Kidney epithelial cell (primary cell): Measurements from ENCODE around the gene APLNR. TPM values are rescaled to one million over a fixed set of nuclear protein-coding genes. Genes with fewer than 3 reads are reported as not detected.

Experiments
- DNase-seq: peaks from one replicate; pipeline ENCODE4 v3.0.0-alpha.2; 2010; ENCODE audit warnings: low read depth
- H3K27me3 ChIP-seq: 2 replicates; pipeline ENCODE4 v1.6.0; 2011; ENCODE audit warnings: low read length; ENCODE audit not compliant: control insufficient read depth, insufficient read depth
- H3K36me3 ChIP-seq: 2 replicates; pipeline ENCODE4 v1.5.1; 2011; ENCODE audit warnings: low read length; ENCODE audit not compliant: control insufficient read depth, insufficient read depth
- H3K4me3 ChIP-seq: 2 replicates; pipeline ENCODE4 v1.5.1; 2011; ENCODE audit warnings: low read depth, mild to moderate bottlenecking, control low read depth, low read length
- CTCF ChIP-seq: IDR thresholded peaks from 2 replicates; pipeline ENCODE4 v1.5.1; 2011; ENCODE audit warnings: mild to moderate bottlenecking, moderate library complexity, low read length, control low read depth, inconsistent platforms; ENCODE audit not compliant: insufficient read depth, poor library complexity, severe bottlenecking
- total RNA-seq: library from RNA; depleted of rRNA; stranded (reverse); fragments of >200 nt; gene quantifications from 2 replicates; pipeline ENCODE4 v1.2.3, GENCODE V29; 2015

The APLNR gene
- total RNA-seq, 1 donor from 2014 or later, result not detected

DNA sequence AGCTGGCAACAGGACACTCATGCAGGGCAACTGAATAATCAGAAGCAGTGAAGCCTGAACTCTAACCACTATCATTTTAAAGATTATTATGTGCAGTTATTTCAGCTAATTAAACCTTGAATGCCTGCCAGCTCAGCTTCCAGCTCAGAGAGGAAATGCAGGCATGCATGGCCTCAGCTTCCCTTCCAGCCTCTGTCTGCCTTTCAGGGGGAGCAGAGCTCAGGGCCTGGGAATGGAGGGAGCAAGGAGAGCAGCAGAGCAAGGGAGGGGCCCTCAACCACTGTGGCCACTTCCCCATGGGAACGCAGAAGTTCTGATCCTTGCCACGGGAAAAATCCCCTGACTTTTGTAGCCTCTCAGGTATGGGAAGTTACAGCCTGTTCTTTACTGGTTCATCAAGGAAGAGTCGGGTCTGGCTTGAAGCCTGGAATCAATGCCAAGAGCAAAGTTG, 32.5 kb upstream of the APLNR start:
- no peak for TF ChIP-seq CTCF
- Histone ChIP-seq H3K27me3 (no peaks in the 10 kb centered on the region), H3K36me3 (no peaks in the 10 kb centered on the region), H3K4me3 (no peak overlapping the region)
- no peak for DNase-seq

DNA sequence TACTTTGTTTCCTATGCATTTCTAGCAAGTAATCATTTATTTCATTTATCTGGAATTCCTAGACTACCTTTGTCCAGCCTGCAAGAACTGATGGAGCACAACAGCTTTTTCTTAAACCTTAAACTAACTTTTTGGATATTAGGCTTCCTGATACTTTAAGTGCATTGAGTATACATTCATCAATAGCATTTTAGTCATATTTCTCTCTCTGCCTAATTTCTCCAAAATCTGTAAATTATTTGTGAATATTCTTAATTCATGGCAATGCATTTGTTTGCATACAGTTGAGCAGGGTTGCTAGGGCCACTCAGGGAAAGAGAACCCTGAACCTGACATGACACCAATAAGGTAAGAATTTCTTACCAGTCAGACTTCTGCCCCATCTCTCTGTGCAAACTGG, 29.1 kb upstream of the APLNR start:
- no peak for DNase-seq
- no peak for TF ChIP-seq CTCF
- no peak overlapping the region for H3K4me3 ChIP-seq
- no peaks in the 10 kb centered on the region for H3K36me3 ChIP-seq
- H3K27me3 ChIP-seq, result no peaks in the 10 kb centered on the region

DNA sequence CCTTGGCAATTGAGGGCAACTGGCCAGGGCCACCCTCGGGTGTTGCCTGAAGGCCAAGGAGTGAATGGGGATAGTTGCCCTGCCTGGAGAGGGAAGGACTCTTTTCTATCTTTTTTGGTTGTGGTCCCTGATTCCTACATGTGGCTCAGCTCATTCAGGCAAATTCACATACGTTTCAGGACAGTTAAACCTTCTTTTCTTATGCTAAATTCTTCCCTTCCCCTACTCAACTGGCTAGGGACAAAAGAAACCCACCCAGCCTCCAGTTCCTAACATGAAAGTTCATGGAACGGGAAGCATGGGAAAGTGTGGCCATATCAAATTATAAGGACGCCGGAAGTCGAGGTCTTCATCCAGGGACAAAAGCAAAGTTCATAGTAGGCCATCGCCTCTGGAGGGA, 26.3 kb upstream of the APLNR start:
- DNase-seq, result no peak
- Histone ChIP-seq H3K27me3 (no peaks in the 10 kb centered on the region), H3K36me3 (no peaks in the 10 kb centered on the region), H3K4me3 (no peak overlapping the region)
- no peak for TF ChIP-seq CTCF

DNA sequence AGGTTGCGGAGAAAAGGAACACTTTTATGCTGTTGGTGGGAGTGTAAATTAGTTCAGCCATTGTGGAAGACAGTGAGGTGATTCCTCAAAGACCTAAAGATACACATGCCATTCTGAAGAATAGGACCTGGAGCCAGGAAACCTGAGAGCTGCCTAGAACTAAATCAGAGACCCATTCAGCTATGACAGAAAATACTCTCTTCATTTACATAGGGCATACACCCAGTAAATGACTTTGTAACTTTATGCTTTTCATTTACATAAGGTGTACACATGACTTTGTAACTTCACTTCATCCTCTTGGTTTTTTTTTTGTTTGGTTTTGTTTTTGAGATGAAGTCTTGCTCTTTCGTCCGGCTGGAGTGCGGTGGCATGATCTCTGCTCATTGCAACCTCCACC, 25.1 kb upstream of the APLNR start:
- H3K4me3 ChIP-seq, result no peak overlapping the region
- H3K27me3 ChIP-seq, result no peaks in the 10 kb centered on the region
- TF ChIP-seq CTCF, result no peak
- no peaks in the 10 kb centered on the region for H3K36me3 ChIP-seq
- DNase-seq, result no peak

- Histone ChIP-seq H3K27me3 (no peaks in the 10 kb centered on the region), H3K4me3 (no peak overlapping the region), H3K36me3 (no peaks in the 10 kb centered on the region)
- no peak for TF ChIP-seq CTCF
- no peak for DNase-seq
Measured at GRCh38 chr11:57260937-57261783, 24.1 kb upstream of the APLNR start.

DNA sequence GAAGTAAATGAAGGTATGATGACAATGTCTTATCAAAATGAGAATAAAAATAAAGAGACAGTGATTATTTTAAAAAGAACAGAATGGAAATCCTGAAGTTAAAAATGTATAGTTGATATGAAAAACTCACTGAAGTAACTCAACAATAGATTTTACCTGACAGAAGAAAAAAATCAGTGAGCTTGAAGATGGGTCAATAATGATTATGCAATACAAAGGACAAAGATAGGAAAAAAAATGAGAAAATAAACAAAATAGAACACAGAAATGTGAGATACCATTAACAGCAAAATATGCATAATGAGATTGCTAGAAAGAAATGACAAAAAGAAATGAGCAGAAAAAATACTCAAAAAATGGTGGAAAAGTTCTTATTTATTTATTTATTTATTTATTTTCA, 19.1 kb upstream of the APLNR start:
- DNase-seq, result no peak
- TF ChIP-seq CTCF, result no peak
- H3K36me3 ChIP-seq, result no peaks in the 10 kb centered on the region
- H3K27me3 ChIP-seq, result peaks cover 3% of the 10 kb centered on the region
- H3K4me3 ChIP-seq, result no peak overlapping the region
